Measurements from ENCODE around the gene TRIM71.

GRCh38 chr3:32909999-32910398 lies 92.2 kb downstream of the TRIM71 start:
- TF ChIP-seq CTCF (IDR thresholded peaks at IDR 0.05) (no peak), POLR2A (IDR thresholded peaks at IDR 0.05) (no peak), EP300 (IDR thresholded peaks at IDR 0.05; ENCODE audit: low read depth) (no peak), POLR2AphosphoS5 (IDR thresholded peaks at IDR 0.05) (no peak)

Measured in transverse colon (tissue), 4 donors.